ENCODE measurements around the gene FAM53A. TPM values are rescaled to one million over a fixed set of nuclear protein-coding genes. Genes with fewer than 3 reads are reported as not detected.

Gene FAM53A
- total and polyA plus RNA-seq, 2 of the 13 experiments (the other 11 are each of a cell fraction or from before 2014, with no cell fraction given): 0.48 to 1.1 TPM

GRCh38 chr4:1693131-1693896, 9.2 kb upstream of the FAM53A start (continued):
- TF ChIP-seq SP5 (CRISPR knock-in tag; IDR thresholded peaks at IDR 0.05; ENCODE audit: borderline replicate concordance, low read depth) (no peak), CEBPG (CRISPR knock-in tag; IDR thresholded peaks at IDR 0.05) (peak; percentile 83), HNF1B (CRISPR knock-in tag; IDR thresholded peaks at IDR 0.05) (no peak), MIER2 (CRISPR knock-in tag; IDR thresholded peaks at IDR 0.05) (no peak), TBP (CRISPR knock-in tag; IDR thresholded peaks at IDR 0.05) (no peak), RAD21 (CRISPR knock-in tag; IDR thresholded peaks at IDR 0.05) (peak; percentile 78), SSRP1 (CRISPR knock-in tag; IDR thresholded peaks at IDR 0.05) (0 out of 2 replicates have a peak, but pooled peaks have one; percentile 34), GLI4 (CRISPR knock-in tag; IDR thresholded peaks at IDR 0.05; ENCODE audit: borderline replicate concordance) (no peak), CBFB (CRISPR knock-in tag; IDR thresholded peaks at IDR 0.05) (no peak), HOXA5 (CRISPR knock-in tag; IDR thresholded peaks at IDR 0.05) (no peak), NFYB (CRISPR knock-in tag; IDR thresholded peaks at IDR 0.05) (no peak), MXI1 (IDR thresholded peaks at IDR 0.05; ENCODE audit: borderline replicate concordance, low read depth, low read length) (peak; percentile 53; the same call in 1 of the 3 replicates), ZNF615 (CRISPR knock-in tag; IDR thresholded peaks at IDR 0.05; ENCODE audit: borderline replicate concordance) (no peak), POLR2G (IDR thresholded peaks at IDR 0.05; ENCODE audit: low read depth, low read length) (no peak), PRMT3 (CRISPR knock-in tag; IDR thresholded peaks at IDR 0.05; ENCODE audit: borderline replicate concordance, low read depth) (no peak), RFXANK (CRISPR knock-in tag; IDR thresholded peaks at IDR 0.05) (no peak), ARID5B (CRISPR knock-in tag; IDR thresholded peaks at IDR 0.05) (no peak), KLF12 (CRISPR knock-in tag; IDR thresholded peaks at IDR 0.05; ENCODE audit: borderline replicate concordance) (no peak), MIER3 (CRISPR knock-in tag; IDR thresholded peaks at IDR 0.05; ENCODE audit: borderline replicate concordance) (0 out of 2 replicates have a peak, but pooled peaks have one; percentile 28), ZNF75D (CRISPR knock-in tag; IDR thresholded peaks at IDR 0.05; ENCODE audit: borderline replicate concordance) (no peak)
- TF ChIP-seq, protein P1, sequence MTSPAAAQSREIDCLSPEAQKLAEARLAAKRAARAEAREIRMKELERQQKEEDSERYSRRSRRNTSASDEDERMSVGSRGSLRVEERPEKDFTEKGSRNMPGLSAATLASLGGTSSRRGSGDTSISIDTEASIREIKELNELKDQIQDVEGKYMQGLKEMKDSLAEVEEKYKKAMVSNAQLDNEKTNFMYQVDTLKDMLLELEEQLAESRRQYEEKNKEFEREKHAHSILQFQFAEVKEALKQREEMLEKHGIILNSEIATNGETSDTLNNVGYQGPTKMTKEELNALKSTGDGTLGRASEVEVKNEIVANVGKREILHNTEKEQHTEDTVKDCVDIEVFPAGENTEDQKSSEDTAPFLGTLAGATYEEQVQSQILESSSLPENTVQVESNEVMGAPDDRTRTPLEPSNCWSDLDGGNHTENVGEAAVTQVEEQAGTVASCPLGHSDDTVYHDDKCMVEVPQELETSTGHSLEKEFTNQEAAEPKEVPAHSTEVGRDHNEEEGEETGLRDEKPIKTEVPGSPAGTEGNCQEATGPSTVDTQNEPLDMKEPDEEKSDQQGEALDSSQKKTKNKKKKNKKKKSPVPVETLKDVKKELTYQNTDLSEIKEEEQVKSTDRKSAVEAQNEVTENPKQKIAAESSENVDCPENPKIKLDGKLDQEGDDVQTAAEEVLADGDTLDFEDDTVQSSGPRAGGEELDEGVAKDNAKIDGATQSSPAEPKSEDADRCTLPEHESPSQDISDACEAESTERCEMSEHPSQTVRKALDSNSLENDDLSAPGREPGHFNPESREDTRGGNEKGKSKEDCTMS (CRISPR knock-in tag; conservative IDR thresholded peaks at IDR 0.05): no peak
- TF ChIP-seq, protein P2, sequence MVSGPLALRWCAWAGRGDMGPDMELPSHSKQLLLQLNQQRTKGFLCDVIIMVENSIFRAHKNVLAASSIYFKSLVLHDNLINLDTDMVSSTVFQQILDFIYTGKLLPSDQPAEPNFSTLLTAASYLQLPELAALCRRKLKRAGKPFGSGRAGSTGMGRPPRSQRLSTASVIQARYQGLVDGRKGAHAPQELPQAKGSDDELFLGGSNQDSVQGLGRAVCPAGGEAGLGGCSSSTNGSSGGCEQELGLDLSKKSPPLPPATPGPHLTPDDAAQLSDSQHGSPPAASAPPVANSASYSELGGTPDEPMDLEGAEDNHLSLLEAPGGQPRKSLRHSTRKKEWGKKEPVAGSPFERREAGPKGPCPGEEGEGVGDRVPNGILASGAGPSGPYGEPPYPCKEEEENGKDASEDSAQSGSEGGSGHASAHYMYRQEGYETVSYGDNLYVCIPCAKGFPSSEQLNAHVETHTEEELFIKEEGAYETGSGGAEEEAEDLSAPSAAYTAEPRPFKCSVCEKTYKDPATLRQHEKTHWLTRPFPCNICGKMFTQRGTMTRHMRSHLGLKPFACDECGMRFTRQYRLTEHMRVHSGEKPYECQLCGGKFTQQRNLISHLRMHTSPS (CRISPR knock-in tag; IDR thresholded peaks at IDR 0.05; ENCODE audit: low read depth): no peak

All from HepG2 (cell line).